GM12878 (cell line): ENCODE results near the gene CSF3. TPM values are rescaled to one million over a fixed set of nuclear protein-coding genes. Genes with fewer than 3 reads are reported as not detected.

Experiments
- ATAC-seq: fragments of 200-7000 bp; cut with Tn5 transposase; 3 replicates; pipeline ENCODE4 v1.9.1; 2020; ENCODE audit warnings: mild to moderate bottlenecking, moderate library complexity
- BruUV-seq: library from RNA; stranded (reverse); fragments of 400-500 nt; replicated peaks from 2 replicates; lab custom pipeline; 2021; lab: Mats Ljungman, UMichigan
- CTCF ChIA-PET: fragments of 300-600 bp; sonication (Branson Sonifier 250); formaldehyde crosslinking; extraction: SDS; loops from one replicate; lab custom pipeline; 2021; ENCODE audit warnings: inconsistent platforms; lab: Yijun Ruan, JAX
- POLR2A ChIA-PET: fragments of 350-600 bp; formaldehyde crosslinking; extraction: SDS; loops from one replicate; lab custom pipeline; 2021; ENCODE audit warnings: inconsistent platforms; lab: Charles Lee
- RAD21 ChIA-PET: fragments of 300-600 bp; sonication (Branson Sonifier 250); formaldehyde crosslinking; loops from one replicate; lab custom pipeline; 2023; ENCODE audit warnings: antibody characterized with exemption; ENCODE audit not compliant: unreplicated experiment; lab: Charles Lee
- SMC1A ChIA-PET: fragments of 300-600 bp; sonication (Branson Sonifier 250); formaldehyde crosslinking; loops from one replicate; lab custom pipeline; 2023; ENCODE audit not compliant: unreplicated experiment, uncharacterized antibody; lab: Charles Lee
- DNase-seq: peaks from one replicate; pipeline ENCODE4 v3.0.0-alpha.2; 2011; ENCODE audit warnings: low read depth, low spot score
- FAIRE-seq: peaks from 3 replicates; lab custom pipeline; 2011; peaks lifted over from hg19 to GRCh38; lab: Jason Lieb, UNC
- H2AFZ ChIP-seq: 2 replicates; pipeline ENCODE4 v1.6.0; 2011; ENCODE audit warnings: low read depth, low read length, control low read depth; ENCODE audit not compliant: control insufficient read depth
- H3K27ac ChIP-seq: 2 replicates; pipeline ENCODE4 v1.5.1; 2011; ENCODE audit warnings: control low read depth; ENCODE audit not compliant: control insufficient read depth, insufficient read depth
- H3K27me3 ChIP-seq, 2 experiments: replicated peaks in 1 of 2; 2 replicates each; pipeline versions ENCODE4 v1.6.0 to v1.6.1; 2011; ENCODE audit warnings: low read length in 1 of 2; ENCODE audit not compliant: control insufficient read depth in 2 of 2, insufficient read depth in 2 of 2
- H3K36me3 ChIP-seq, 2 experiments: 2 replicates each; pipeline ENCODE4 v1.5.1; 2011; ENCODE audit warnings: low read length in 1 of 2; ENCODE audit not compliant: control insufficient read depth in 2 of 2, insufficient read depth in 2 of 2
- H3K4me1 ChIP-seq: 2 replicates; pipeline ENCODE4 v1.6.1; 2011; ENCODE audit warnings: mild to moderate bottlenecking, low read length, moderate library complexity, mixed read lengths; ENCODE audit not compliant: control insufficient read depth, insufficient read depth
- H3K4me2 ChIP-seq: 2 replicates; pipeline ENCODE4 v1.6.0; 2011; ENCODE audit warnings: control low read depth; ENCODE audit not compliant: control insufficient read depth, insufficient read depth
- H3K4me3 ChIP-seq: fragments of 200-600 bp; sonication (generic); 2 replicates; pipeline ENCODE4 v1.5.1; 2016
- H3K79me2 ChIP-seq: 2 replicates; pipeline ENCODE4 v1.6.0; 2011; ENCODE audit warnings: low read length; ENCODE audit not compliant: control insufficient read depth, insufficient read depth
- H3K9ac ChIP-seq: 2 replicates; pipeline ENCODE4 v1.8.0; 2011; ENCODE audit warnings: low read length, control low read depth, mixed read lengths; ENCODE audit not compliant: control insufficient read depth, insufficient read depth
- H3K9me3 ChIP-seq: replicated peaks from 3 replicates; pipeline ENCODE4 v1.5.1; 2011; ENCODE audit warnings: mild to moderate bottlenecking, low read length; ENCODE audit not compliant: control insufficient read depth, insufficient read depth
- H4K20me1 ChIP-seq: 2 replicates; pipeline ENCODE4 v1.6.0; 2011; ENCODE audit not compliant: control insufficient read depth, insufficient read depth
- EP300 ChIP-seq, 2 experiments: fragments of 150-350 bp in 1 of 2; IDR thresholded peaks; 2 replicates each; pipeline ENCODE4 v1.6.1; 2011 to 2012; ENCODE audit warnings: low read depth in 2 of 2, low read length in 2 of 2, borderline replicate concordance in 1 of 2, improper control_type of control experiment in 1 of 2, inconsistent platforms in 1 of 2; ENCODE audit not compliant: control insufficient read depth in 1 of 2
- ESRRA ChIP-seq: IDR thresholded peaks from 2 replicates; pipeline ENCODE4 v1.6.1; 2012; ENCODE audit warnings: mild to moderate bottlenecking, low read length, improper control_type of control experiment
- HDAC6 ChIP-seq: fragments of 200-600 bp; sonication (generic); IDR thresholded peaks from one replicate; pipeline ENCODE4 v1.8.0; 2017; ENCODE audit warnings: antibody characterized with exemption; ENCODE audit not compliant: unreplicated experiment
- KAT2A ChIP-seq: conservative IDR thresholded peaks from 2 replicates; pipeline ENCODE4 v1.6.1; 2011; ENCODE audit warnings: low read depth, low read length; ENCODE audit not compliant: control insufficient read depth
- MTA3 ChIP-seq: IDR thresholded peaks from 2 replicates; pipeline ENCODE4 v1.6.1; 2012; ENCODE audit warnings: low read length, inconsistent platforms, borderline replicate concordance
- MXI1 ChIP-seq: fragments of 150-350 bp; IDR thresholded peaks from 2 replicates; pipeline ENCODE4 v1.6.1; 2011; ENCODE audit warnings: low read depth, mild to moderate bottlenecking, inconsistent platforms, low read length, improper control_type of control experiment
- RB1 ChIP-seq: fragments of 450-650 bp; formaldehyde crosslinking; IDR thresholded peaks from 2 replicates; pipeline ENCODE4 v1.6.1; 2017; ENCODE audit warnings: mild to moderate bottlenecking, borderline replicate concordance
- SPI1 ChIP-seq: IDR thresholded peaks from 2 replicates; pipeline ENCODE4 v1.6.1; 2011; ENCODE audit warnings: low read depth, mild to moderate bottlenecking, low read length, moderate library complexity, borderline replicate concordance; ENCODE audit not compliant: insufficient read depth
- TCF12 ChIP-seq: IDR thresholded peaks from 2 replicates; pipeline ENCODE4 v1.6.1; 2011; ENCODE audit warnings: low read depth, mild to moderate bottlenecking, low read length
- ZZZ3 ChIP-seq: IDR thresholded peaks from 2 replicates; pipeline ENCODE4 v1.6.1; 2011; ENCODE audit warnings: low read depth; ENCODE audit not compliant: control insufficient read depth, insufficient read length
- WGBS: methylation state at CpG from one replicate; pipeline ENCODE4 v1.1.6; 2016; ENCODE audit warnings: low lambda C conversion rate; ENCODE audit not compliant: insufficient replicate concordance, insufficient coverage; ENCODE audit errors: missing lambda C conversion rate; 5-methylcytosine and 5-hydroxymethylcytosine counted together
- in situ Hi-C: fragments of 300-500 bp; cut with MboI; formaldehyde crosslinking; loops from 9 replicates; pipeline ENCODE4 v1.14.3; 2018; ENCODE audit warnings: mixed read lengths
- intact Hi-C: fragments of 100-400 bp; cut with micrococcal nuclease; formaldehyde crosslinking; loops from one replicate; pipeline ENCODE4 v1.14.2; 2022; ENCODE audit not compliant: unreplicated experiment
- polyA plus RNA-seq, 11 experiments: library from polyadenylated mRNA; depleted of rRNA in 4 of 11; unstranded in 6 of 11; stranded (reverse) in 5 of 11; fragments of >200 nt; fragmentation: Nextera tagmentation in 4 of 11; fragmentation: Illumina TruSeq in 1 of 11; extraction: Ambion mirVana in 4 of 11; extraction: Trizol in 1 of 11; gene quantifications; 1 replicate in 1 of 11; 2 replicates in 10 of 11; pipeline versions ENCODE4 v1.2.1 to v1.2.3, GENCODE V29; 2011 to 2016; ENCODE audit warnings: inconsistent platforms in 2 of 11, missing spikeins in 2 of 11, low read depth in 1 of 11
- total RNA-seq, 4 experiments: library from RNA; depleted of rRNA in 3 of 4; stranded (reverse); fragments of >200 nt in 3 of 4; fragmentation: Illumina TruSeq in 1 of 4; extraction: Trizol in 1 of 4; gene quantifications; 2 replicates each; pipeline versions ENCODE4 v1.2.1 to v1.2.3, GENCODE V29; 2013 to 2021
- TF ChIP-seq, protein P1 (sequence below): IDR thresholded peaks from 2 replicates; pipeline ENCODE4 v1.6.1; 2011; ENCODE audit warnings: borderline replicate concordance, low read depth, mild to moderate bottlenecking, moderate library complexity, low read length; ENCODE audit not compliant: insufficient read depth, poor library complexity, severe bottlenecking
- TF ChIP-seq, protein P2 (sequence below): fragments of 450-650 bp; IDR thresholded peaks from 2 replicates; pipeline ENCODE4 v1.6.1; 2017; ENCODE audit warnings: mild to moderate bottlenecking, moderate library complexity

The CSF3 gene
- total and polyA plus RNA-seq, 10 of the 15 experiments (the other 5 are each of a cell fraction or from before 2014, with no cell fraction given), result 0.09 to 0.28 (median 0.12) TPM; not detected in 5

DNA sequence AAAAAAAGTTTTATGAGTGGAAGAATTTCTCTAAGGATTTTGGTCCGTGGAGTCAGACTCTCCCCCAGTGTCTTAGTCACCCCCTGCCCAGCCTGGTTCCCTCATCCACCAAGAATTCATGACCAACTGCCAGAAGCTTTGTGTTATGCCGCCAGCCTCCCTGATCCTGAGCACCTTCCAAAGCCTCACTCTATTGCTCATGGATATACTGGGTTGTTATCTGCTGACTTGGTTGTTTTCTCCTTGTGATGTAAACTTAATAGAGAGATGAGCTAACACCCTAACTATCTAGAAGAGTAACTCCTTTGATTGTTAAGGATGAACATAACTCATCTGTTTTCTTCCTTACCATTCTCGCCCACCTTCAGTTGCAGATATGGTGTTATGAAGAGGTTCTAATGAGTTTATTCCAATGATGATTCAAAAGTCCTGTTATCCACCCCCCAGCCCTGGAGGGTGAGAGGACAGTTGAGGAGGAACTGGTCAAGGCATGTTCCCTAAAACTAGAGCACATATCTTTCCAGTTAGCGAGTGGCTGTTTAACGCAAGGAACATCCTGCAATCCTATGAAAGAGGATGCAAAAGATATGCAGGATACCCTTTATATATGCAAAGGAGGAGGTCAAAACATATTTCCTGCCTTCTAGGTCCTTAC lies 36.1 kb upstream of the CSF3 start (continued):
- TF ChIP-seq MXI1, result no peak
- no peak for TF ChIP-seq ESRRA
- TF ChIP-seq KAT2A, result no peak
- no peak for TF ChIP-seq HDAC6
- TF ChIP-seq, all 136 proteins: peak for 0

DNA sequence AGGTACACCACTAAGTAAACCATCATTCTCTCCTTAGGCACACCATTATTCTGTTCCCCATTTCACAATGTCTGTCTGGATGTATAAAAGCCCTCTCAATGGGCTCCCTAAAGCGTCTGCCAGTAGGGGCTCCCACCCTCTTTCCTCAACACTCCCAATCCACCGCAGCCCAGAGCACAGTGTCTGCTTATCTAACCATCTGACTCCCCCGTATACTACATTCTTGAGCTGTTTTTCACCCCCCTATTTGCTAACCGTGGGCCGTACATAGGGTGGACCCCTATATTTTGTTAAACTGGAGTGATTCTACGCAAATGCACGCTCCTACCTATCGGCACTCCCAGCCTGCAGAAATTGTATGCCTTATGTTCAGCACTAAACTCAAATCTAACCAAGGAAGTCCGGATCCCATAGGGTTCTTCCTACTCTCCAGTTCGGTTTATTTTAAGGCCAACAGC lies 35.3 kb upstream of the CSF3 start:
- CTCF ChIA-PET, result interaction anchor here (0.9 to 9.0 kb wide), 34 partner anchors 11 to 438 kb away, joined by 3 to 120 read pairs (median 4); partner anchors contain the start of genes CSF3, GSDMA, MIEN1 and NR1D1
- FAIRE-seq, result no peak
- BruUV-seq, result TSS peak; percentile 68
- TF ChIP-seq, protein P1, sequence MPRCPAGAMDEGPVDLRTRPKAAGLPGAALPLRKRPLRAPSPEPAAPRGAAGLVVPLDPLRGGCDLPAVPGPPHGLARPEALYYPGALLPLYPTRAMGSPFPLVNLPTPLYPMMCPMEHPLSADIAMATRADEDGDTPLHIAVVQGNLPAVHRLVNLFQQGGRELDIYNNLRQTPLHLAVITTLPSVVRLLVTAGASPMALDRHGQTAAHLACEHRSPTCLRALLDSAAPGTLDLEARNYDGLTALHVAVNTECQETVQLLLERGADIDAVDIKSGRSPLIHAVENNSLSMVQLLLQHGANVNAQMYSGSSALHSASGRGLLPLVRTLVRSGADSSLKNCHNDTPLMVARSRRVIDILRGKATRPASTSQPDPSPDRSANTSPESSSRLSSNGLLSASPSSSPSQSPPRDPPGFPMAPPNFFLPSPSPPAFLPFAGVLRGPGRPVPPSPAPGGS, result no peak
- TF ChIP-seq TCF12 (no peak), MTA3 (no peak), RB1 (0 out of 2 replicates have a peak, but pooled peaks have one; percentile 21), ZZZ3 (no peak), SPI1 (0 out of 2 replicates have a peak, but pooled peaks have one; percentile 15), EP300 (IDR thresholded peaks at IDR 0.05; ENCODE audit: borderline replicate concordance in 1 of 2, control insufficient read depth in 1 of 2, low read depth in 2 of 2, low read length in 2 of 2) (0 out of 4 replicates have a peak, but pooled peaks of 1 of the 2 experiments have one; percentile 7)
- TF ChIP-seq, protein P2, sequence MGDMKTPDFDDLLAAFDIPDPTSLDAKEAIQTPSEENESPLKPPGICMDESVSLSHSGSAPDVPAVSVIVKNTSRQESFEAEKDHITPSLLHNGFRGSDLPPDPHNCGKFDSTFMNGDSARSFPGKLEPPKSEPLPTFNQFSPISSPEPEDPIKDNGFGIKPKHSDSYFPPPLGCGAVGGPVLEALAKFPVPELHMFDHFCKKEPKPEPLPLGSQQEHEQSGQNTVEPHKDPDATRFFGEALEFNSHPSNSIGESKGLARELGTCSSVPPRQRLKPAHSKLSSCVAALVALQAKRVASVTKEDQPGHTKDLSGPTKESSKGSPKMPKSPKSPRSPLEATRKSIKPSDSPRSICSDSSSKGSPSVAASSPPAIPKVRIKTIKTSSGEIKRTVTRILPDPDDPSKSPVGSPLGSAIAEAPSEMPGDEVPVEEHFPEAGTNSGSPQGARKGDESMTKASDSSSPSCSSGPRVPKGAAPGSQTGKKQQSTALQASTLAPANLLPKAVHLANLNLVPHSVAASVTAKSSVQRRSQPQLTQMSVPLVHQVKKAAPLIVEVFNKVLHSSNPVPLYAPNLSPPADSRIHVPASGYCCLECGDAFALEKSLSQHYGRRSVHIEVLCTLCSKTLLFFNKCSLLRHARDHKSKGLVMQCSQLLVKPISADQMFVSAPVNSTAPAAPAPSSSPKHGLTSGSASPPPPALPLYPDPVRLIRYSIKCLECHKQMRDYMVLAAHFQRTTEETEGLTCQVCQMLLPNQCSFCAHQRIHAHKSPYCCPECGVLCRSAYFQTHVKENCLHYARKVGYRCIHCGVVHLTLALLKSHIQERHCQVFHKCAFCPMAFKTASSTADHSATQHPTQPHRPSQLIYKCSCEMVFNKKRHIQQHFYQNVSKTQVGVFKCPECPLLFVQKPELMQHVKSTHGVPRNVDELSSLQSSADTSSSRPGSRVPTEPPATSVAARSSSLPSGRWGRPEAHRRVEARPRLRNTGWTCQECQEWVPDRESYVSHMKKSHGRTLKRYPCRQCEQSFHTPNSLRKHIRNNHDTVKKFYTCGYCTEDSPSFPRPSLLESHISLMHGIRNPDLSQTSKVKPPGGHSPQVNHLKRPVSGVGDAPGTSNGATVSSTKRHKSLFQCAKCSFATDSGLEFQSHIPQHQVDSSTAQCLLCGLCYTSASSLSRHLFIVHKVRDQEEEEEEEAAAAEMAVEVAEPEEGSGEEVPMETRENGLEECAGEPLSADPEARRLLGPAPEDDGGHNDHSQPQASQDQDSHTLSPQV, result no peak

More for the DNA sequence above, 35.3 kb upstream of the CSF3 start:
- H3K79me2 ChIP-seq, result peaks cover 34% of the 10 kb centered on the region
- ATAC-seq (peak; percentile 44), DNase-seq (no peak)
- H3K4me1 ChIP-seq, result peaks cover 6% of the 10 kb centered on the region
- H4K20me1 ChIP-seq, result no peaks in the 10 kb centered on the region
- WGBS, result 0% methylated on average over 10 of the region's 10 CpGs
- H3K27ac ChIP-seq, result peak overlapping the region; percentile 72
- peak overlapping the region; percentile 62 for H3K4me2 ChIP-seq
- peak overlapping the region; percentile 80 for H3K9ac ChIP-seq
- peaks cover 7 to 8% of the 10 kb centered on the region in 2 experiments; a peak in 3 of 4 replicates for H3K36me3 ChIP-seq
- H2AFZ ChIP-seq, result peak overlapping the region; percentile 96
- ChIA-PET POLR2A (interaction anchor here (0.6 to 2.1 kb wide), 12 partner anchors 11 to 178 kb away, joined by 3 to 20 read pairs (median 6); partner anchors contain the start of genes GSDMB and ORMDL3), SMC1A (interaction anchor here (0.6 to 6.0 kb wide), 18 partner anchors 12 to 360 kb away, joined by 3 to 38 read pairs (median 4); no protein-coding TSS in a partner anchor), RAD21 (interaction anchor here (0.6 to 5.0 kb wide), 32 partner anchors 22 to 358 kb away, joined by 3 to 44 read pairs (median 4); partner anchors contain the start of genes IKZF3, LRRC3C, MED24 and NR1D1)
- intact Hi-C loops, result loop anchor here (1.0 to 5.0 kb wide), 6 partner anchors 21 to 358 kb away; partner anchors contain the start of genes LRRC3C and ORMDL3
- H3K9me3 ChIP-seq, result no peaks in the 10 kb centered on the region
- H3K4me3 ChIP-seq, result peak overlapping the region; percentile 66
- H3K27me3 ChIP-seq, result no peaks in the 10 kb centered on the region; a peak in 1 of 4 replicates
- in situ Hi-C loops, result loop anchor here (5.0 kb wide), 1 partner anchor 358 kb away; no protein-coding TSS in a partner anchor
